ENCODE data around the gene SEMA5A. TPM values are rescaled to one million over a fixed set of nuclear protein-coding genes. Genes with fewer than 3 reads are reported as not detected.

SEMA5A gene
- total RNA-seq, 1 donor: under 0.01 TPM

DNA sequence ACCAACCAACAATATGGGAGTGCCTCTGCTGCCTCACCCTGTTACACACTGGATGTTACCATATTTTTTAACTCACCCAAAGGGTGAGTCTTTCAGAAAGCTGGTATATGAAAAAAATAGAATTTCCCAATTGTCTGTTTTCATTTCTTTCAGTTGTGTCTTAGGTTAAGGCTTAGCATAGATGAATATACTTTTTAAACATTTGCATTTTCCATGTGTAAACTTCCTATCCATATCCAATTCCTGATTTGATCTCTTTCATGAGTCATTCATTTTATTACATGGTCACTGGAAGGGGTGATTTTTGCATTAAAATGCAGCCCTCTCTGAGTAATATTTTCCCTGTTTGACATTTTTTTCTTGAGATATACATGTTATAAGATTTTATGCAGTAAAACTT, 406.5 kb downstream of the SEMA5A start:
- DNase-seq (ENCODE audit: low read depth in 2 of 3, low spot score in 2 of 3): no peak

DNA sequence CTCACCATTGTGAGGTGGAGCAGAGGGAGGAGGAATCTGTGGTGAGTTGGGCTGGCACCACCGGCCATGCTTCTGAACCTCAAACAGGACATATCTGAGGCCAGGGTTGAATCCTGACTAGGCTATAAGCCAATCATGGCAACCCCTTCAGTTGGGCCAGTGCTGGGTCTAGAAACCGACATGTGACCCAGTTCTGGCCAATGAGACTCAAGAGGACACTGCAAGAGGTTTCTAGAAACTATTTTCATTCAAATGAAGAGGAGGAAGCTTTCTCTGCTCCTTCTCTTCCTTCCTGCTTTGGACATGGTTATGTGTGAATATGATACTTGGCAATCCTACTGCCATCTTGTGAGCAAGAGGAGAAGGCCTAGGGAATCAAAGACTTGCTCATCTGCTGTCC, 417.7 kb downstream of the SEMA5A start:
- no peak for DNase-seq (ENCODE audit: low read depth in 2 of 3, low spot score in 2 of 3)

DNA sequence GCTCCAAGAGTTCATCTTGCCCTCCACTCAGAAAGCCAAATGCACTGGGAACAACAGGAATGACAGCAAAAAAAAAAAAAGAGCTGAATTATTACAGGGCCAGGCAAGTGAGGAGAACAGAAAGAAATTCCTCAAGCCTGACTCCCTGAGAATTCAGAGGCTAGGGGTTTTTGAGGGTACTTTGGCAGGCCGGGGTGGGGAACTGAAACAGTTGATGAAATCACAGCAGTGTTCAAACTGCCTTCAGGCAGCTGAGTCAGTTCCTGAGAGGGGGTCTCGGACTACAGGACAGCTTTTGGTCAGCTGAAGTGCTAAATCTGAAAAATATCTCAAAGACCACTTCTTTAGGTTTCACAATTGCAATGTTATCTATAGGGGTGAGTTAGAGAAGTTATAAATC, 419.4 kb downstream of the SEMA5A start:
- no peak for DNase-seq (ENCODE audit: low read depth in 2 of 3, low spot score in 2 of 3)

DNA sequence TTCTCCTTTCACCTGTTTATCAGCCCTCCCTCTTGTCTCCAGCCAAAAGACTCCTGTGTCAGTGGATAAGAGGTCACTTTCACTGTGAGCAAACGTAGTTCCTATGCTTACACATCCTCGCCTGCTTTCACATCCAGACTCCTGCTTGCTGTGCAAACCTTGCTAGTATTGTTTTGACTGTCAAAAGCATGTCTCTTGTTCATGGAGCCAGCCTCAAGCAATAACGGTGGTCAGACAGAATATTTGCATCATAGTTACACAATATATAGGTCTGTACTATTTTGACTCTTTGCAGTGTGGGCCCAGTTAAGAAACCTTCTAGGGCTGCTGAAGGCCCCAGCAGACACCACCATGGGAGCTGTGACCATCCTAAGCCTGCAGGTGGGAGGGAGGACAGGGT, 420.0 kb downstream of the SEMA5A start:
- DNase-seq (ENCODE audit: low read depth in 2 of 3, low spot score in 2 of 3): no peak

DNA sequence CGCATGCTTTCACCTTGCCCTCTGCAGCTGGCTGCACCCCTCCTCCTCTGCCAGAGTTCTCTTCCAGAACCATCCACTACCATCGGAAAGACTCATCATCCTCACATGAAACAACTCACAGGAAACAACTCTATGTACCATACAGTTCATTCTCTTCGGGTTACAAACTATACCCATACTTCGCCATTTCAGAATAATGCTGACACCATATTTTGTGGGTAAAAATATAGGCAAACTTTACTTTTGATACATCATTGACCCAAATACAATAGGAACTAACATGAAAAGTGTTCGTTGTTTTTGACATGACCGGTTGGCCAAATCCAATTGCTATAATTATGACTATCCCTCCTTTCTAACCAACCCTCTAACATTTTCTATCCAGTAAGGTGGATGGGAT, 421.0 kb downstream of the SEMA5A start:
- DNase-seq (ENCODE audit: low read depth in 2 of 3, low spot score in 2 of 3): no peak

GRCh38 chr5:9124071-9124470, 421.8 kb downstream of the SEMA5A start:
- DNase-seq (ENCODE audit: low read depth in 2 of 3, low spot score in 2 of 3): no peak

DNA sequence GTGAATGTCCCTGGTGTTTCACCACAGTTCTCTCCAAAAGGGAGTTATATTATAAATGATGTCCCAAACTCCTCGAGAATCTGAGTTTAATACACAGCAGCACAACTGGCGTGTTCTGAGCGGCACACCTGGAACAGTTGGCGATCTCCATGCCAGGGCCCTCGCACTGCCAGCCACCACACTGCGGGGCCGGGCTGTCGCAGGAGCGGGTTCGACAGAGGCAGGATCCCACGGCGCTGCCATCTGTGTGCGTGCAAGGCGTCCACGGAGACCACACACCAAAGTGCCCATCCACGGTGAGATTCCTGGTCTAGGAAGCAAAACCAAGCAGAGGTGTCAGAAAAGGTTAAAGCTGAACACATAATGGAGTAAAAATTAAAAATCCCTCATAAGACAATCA, 423.3 kb downstream of the SEMA5A start:
- no peak for DNase-seq (ENCODE audit: low read depth in 2 of 3, low spot score in 2 of 3)

DNA sequence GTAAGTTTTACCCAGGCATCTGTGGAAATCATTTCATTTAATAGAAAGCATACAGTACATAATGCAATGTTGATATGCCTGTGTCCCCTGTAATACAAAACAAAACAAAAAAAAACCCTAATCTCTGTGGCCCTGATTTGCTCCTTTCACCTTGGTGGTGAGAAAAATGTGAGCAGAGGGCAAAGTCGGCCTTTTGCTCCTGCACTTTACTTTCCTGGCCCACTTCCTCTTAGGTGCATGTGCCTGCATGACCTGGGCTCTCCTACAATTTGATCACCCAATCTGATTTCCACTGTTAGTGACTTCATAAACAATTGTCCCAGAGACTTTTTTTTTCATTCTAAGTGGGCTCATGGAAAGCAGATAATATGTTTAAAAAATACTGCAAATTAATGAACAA, 424.3 kb downstream of the SEMA5A start:
- DNase-seq (ENCODE audit: low read depth in 2 of 3, low spot score in 2 of 3): no peak

DNA sequence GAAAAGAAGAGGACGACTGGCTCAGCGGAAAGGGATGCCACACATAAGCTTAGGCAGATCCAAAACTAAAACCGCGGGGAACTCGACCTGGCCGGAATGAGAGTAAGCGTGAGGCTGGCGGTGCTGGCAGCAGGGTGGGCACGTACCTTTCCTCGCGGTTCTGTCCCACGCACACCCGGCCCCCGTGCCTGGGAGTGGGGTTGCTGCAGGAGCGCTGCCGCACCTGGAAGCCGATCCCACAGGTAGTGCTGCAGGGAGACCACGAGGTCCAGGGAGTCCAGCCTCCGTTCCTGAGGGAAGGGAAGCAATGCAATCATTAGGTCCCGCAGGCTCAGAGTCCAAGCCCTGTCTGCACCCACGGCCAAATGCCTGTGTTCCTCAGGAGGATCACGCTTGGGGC, 427.0 kb downstream of the SEMA5A start:
- no peak for DNase-seq (ENCODE audit: low read depth in 2 of 3, low spot score in 2 of 3)

GRCh38 chr5:9115093-9115492, 430.8 kb downstream of the SEMA5A start:
- no peak for DNase-seq (ENCODE audit: low read depth in 2 of 3, low spot score in 2 of 3)

DNA sequence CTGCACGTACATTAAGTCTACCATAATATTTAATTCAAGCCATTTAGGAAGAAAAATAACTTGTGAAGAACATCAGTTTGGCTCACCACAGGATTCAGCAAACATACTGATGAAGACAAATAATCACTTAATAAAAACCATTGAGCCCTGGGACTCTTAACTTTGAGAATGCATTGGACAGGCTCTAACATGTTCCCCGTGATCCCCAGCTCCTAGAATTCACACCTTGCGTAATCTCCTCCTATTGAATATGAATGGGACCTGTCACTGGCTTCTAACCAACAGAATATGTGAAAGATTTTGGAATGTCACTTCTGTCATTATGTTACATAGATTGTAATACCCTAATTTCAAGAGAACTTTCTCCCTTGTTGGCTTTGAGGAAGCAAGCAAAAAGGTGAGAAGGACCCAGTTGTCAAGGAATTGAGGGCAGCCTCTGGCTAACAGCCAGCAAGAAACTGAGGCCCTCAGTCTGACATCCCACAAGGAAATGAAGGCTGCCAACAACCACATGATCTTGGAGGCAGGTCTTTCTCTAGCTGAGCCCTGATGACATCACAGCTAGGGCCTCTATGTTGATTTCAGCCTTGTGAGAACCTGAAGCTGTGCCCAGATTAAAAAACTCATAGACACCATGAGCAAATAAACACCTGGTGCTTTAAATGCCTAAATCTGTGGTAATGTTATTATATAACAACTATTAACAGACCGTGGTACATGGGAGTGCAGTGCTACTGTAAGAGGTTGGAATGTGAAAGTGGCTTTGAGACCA, 433.2 kb downstream of the SEMA5A start:
- no peak for DNase-seq (ENCODE audit: low read depth in 2 of 3, low spot score in 2 of 3)

DNA sequence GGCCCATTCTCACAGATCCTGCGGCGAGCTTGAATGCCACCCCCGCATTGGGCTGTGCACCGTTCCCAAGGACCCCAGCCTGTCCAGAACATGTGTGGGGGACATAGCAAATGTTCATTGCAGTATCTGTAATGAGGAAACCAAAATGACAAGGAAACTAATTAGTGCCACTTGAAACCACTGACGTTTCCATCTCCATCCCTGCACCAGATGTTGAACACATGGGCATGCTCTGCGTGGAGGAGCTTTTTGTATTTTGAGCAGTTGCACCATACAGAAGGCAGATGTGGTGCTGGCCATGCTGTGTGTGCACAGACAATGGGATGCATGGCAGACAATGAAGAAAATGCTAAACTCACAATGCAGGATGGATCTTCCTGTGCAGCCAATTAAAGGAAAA, 437.7 kb downstream of the SEMA5A start:
- DNase-seq (ENCODE audit: low read depth in 2 of 3, low spot score in 2 of 3): no peak

DNA sequence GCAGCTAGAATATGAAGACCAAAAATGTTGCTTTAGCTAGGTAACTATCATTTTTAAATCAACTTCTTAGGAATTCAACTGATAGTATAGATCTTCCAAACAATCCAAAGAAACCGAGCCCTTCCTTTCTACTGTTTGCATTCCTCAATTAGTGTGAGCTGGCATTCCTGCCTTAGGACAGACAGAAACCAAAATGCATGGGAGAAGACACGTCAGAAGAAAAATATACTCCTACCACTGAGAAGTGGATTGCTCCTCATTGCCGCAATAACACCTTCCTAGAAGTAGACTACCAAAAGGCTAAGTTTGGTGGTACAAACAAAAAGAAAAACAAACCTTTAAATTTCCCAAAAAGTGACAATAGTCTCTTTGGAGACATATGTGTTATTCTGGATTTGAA, 440.0 kb downstream of the SEMA5A start:
- no peak for DNase-seq (ENCODE audit: low read depth in 2 of 3, low spot score in 2 of 3)

DNA sequence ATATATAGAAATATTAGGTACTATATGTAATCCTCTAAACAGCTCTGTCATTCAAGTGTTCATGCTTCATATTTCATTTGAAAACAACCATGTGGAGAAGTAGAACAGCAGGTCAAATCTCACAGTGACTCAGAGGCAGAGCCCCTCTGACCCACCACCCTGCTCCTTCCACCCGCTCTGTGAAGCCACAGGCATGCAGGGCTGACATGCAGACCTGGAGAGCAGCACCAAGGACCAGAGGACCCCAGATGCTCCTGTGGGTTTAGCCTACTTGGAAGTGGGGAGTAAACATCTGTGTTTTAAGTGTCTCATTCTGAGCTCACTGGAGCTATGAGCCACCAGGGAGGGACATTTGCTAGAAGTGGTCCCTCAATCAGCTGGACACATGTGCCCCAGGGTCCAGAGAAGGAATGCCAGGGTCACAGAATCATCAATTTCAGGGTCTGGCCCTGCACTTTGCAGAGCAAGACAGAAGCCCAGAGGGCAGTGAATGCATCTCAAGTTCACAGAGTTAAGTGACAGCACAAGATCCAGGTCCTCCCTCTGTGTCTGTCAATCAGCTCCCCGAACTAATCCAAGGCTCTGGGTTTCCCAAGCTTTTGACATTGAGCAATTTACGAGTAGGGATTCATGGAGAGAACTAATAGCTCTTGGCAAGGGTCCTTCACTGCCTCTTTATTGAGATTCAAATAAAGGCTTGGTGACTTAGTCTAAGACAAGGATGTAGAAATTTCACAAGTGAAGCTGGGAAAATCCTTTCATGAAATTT, 441.1 kb downstream of the SEMA5A start:
- DNase-seq (ENCODE audit: low read depth in 2 of 3, low spot score in 2 of 3): no peak

GRCh38 chr5:9103290-9103689, 442.6 kb downstream of the SEMA5A start:
- no peak for DNase-seq (ENCODE audit: low read depth in 2 of 3, low spot score in 2 of 3)

- DNase-seq (ENCODE audit: low read depth in 2 of 3, low spot score in 2 of 3): no peak
Observed at GRCh38 chr5:9099689-9100088, 446.2 kb downstream of the SEMA5A start.

DNA sequence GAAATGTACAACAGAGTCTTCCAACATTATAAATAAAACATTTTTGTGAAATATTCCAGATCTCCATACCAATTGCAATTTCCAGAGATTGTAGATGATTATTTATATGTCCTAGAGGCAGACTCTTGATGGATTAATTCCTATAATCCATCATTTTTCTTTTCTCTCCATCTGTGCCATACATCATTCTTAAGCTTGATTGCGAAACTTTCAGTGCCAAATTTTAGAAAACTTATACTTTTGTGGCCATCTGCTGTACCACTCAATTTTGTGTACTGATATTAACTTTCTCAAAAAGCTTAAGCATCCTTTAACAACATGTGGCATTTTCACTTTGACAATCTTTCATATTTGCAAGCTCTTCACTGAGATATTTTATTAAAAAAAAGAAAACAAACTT, 446.9 kb downstream of the SEMA5A start:
- no peak for DNase-seq (ENCODE audit: low read depth in 2 of 3, low spot score in 2 of 3)

- no peak for DNase-seq (ENCODE audit: low read depth in 2 of 3, low spot score in 2 of 3)
Observed at GRCh38 chr5:9094582-9094981, 451.3 kb downstream of the SEMA5A start.

DNA sequence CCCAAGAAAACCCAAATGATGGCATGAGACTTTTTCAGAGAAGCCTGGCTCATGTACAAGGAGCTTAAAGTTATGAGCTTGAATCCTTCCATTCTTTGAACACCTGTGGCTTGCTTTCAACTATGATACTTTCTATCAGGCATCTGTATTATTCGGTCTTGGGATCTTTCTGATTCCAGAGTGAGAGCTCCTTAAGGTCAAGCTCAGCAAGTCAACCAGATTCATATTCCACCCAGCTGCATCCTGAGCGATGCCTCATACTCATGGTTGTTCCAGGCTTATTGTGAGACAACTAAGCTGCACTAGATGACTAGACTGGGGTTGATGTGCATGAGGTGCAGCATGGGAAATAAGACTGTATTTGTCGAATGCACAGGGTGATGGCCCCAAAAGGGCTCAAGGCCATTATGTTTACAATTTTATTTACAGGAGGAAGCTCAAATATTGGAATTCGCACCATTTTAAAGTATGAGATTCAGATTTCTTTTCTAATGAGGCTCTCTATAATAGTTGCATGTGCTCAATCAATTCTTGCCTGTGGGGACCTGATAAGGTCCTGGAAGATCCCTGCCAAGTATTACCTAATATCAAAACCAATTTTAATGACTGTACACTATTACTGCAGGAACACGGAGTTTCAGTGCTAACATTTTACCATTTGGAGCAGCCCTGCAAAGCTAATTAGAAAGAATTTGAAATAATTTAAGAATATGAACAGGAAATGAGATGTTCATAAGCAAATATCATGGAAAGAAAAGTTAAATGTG, 453.8 kb downstream of the SEMA5A start:
- no peak for DNase-seq (ENCODE audit: low read depth in 2 of 3, low spot score in 2 of 3)

DNA sequence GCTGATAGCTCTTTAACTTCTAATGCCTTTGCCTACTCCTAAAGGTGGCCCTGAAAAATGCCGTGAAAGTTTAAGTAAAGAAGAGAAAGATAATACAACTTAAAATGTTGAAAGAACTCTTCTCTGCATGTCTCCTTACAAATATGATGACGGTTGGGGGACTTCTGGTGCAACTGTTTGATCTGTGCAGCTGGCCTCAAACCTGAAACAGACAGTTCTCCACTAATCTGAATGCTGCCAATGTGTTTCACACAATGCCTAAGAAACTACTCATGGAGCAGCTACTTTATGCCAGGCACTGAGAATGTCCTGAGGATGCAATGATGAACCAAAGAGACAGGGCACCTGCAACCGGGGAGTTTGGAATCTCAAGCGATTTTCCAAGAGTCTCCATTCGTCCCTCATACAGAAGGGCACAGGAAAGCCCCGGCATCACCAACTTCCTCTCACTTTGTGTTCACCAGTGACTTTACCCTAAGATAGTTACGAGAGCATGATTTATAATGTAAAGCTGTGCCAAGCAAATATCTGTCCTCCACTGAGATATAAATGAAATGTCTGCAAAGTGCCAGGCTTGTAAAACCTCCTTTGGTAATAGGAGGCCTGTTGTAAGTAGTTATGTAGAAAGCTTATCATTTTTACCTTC, 455.4 kb downstream of the SEMA5A start:
- DNase-seq (ENCODE audit: low read depth in 2 of 3, low spot score in 2 of 3): no peak

DNA sequence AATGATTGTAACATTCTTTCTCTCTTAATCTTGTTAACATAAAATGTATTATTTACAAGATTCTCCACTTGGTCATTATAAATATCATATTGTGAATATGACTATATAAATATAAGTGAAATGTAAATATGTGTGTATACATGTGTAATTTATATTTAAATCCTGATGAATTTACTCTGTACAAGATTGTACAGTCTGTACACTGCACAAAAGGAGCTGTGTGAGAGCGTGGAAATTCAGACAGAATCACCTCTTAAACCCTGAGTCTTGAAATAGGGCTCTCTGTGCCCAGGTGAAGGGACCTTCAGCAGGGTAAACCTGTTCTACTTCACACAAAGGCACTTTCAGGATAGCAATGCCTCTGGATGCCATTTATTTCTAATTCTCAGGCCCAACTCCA, 456.0 kb downstream of the SEMA5A start:
- DNase-seq (ENCODE audit: low read depth in 2 of 3, low spot score in 2 of 3): no peak
